ENCODE measurements around the gene FETUB. TPM values are rescaled to one million over a fixed set of nuclear protein-coding genes. Genes with fewer than 3 reads are reported as not detected.

The FETUB gene
- total and polyA plus RNA-seq, 2 of the 8 experiments (the other 6 are each of a cell fraction or from before 2014, with no cell fraction given), result 0.15 TPM; not detected in 1

- Histone ChIP-seq H3K36me3 (ENCODE audit: control insufficient read depth in 2 of 4, insufficient read depth in 4 of 4, low read length in 3 of 4) (no peaks in the 10 kb centered on the region), H3K4ac (replicated peaks; ENCODE audit: insufficient read length, low read depth, low read length) (no peak overlapping the region), H3K56ac (replicated peaks; ENCODE audit: insufficient read length, low read depth, low read length) (no peak overlapping the region), H4K20me1 (replicated peaks in 1 of 2; ENCODE audit: control insufficient read depth in 1 of 2, insufficient read depth in 2 of 2, low read length in 2 of 2) (no peaks in the 10 kb centered on the region), H3K9ac (replicated peaks in 1 of 4; ENCODE audit: extremely low read depth in 1 of 4, low read depth in 3 of 4, low read length in 3 of 4) (no peak overlapping the region), H3K9me3 (ENCODE audit: insufficient read depth in 2 of 2, low read depth in 1 of 2, low read length in 1 of 2) (no peaks in the 10 kb centered on the region), H2BK20ac (ENCODE audit: low read length) (no peak overlapping the region), H3K79me2 (ENCODE audit: control insufficient read depth in 1 of 2, insufficient read depth in 2 of 2, low read length in 2 of 2) (no peaks in the 10 kb centered on the region), H2BK5ac (ENCODE audit: low read depth, low read length) (no peak overlapping the region), H3K23me2 (ENCODE audit: low read depth, low read length) (no peaks in the 10 kb centered on the region), H3K4me2 (ENCODE audit: insufficient read depth in 1 of 2, low read depth in 2 of 2, low read length in 2 of 2) (no peak overlapping the region), H2AK5ac (ENCODE audit: low read depth, low read length) (no peak overlapping the region), H2AFZ (ENCODE audit: low read length) (no peak overlapping the region), H3K79me1 (ENCODE audit: low read depth, low read length) (no peaks in the 10 kb centered on the region), H4K91ac (replicated peaks; ENCODE audit: insufficient read length, low read length) (no peak overlapping the region), H2BK15ac (ENCODE audit: low read length) (no peak overlapping the region), H3K4me3 (ENCODE audit: extremely low read depth in 1 of 4, insufficient read depth in 2 of 4, low read depth in 3 of 4, low read length in 4 of 4) (no peak overlapping the region), H3K4me1 (replicated peaks in 1 of 4; ENCODE audit: control insufficient read depth in 3 of 4, insufficient read depth in 4 of 4, low read length in 3 of 4) (peaks cover 5 to 12% (median 8%) of the 10 kb centered on the region in 4 experiments; a peak in 5 of 7 replicates), H2BK12ac (ENCODE audit: low read depth, low read length) (no peak overlapping the region), H3K18ac (ENCODE audit: extremely low read depth, low read length) (no peak overlapping the region), H4K5ac (ENCODE audit: insufficient read length, low read depth, low read length) (no peak overlapping the region), H3K23ac (ENCODE audit: insufficient read length) (no peak overlapping the region), H2BK120ac (replicated peaks; ENCODE audit: low read depth, low read length) (no peak overlapping the region), H3K14ac (ENCODE audit: insufficient read length) (no peak overlapping the region), H3K27me3 (replicated peaks in 1 of 4; ENCODE audit: control insufficient read depth in 3 of 4, extremely low read depth in 1 of 4, insufficient read depth in 3 of 4, low read length in 3 of 4) (no peaks in the 10 kb centered on the region; a peak in 1 of 7 replicates), H4K8ac (ENCODE audit: extremely low read depth, insufficient read depth, low read length) (no peak overlapping the region), H3K27ac (ENCODE audit: low read depth, low read length) (no peak overlapping the region)
- no peak for FAIRE-seq
- TF ChIP-seq SAP30 (IDR thresholded peaks at IDR 0.05; ENCODE audit: insufficient read depth, insufficient replicate concordance, low read length), result no peak
- TF ChIP-seq CHD1 (IDR thresholded peaks at IDR 0.05; ENCODE audit: low read depth, low read length), result no peak
- TF ChIP-seq KDM4A (IDR thresholded peaks at IDR 0.05; ENCODE audit: low read depth, low read length, severe bottlenecking), result no peak
- no peak for TF ChIP-seq MAX (IDR thresholded peaks at IDR 0.05)
- ChIA-PET CTCF (ENCODE audit: partially characterized antibody) (interaction anchor here (0.6 to 2.1 kb wide), 4 partner anchors 11 to 417 kb away, joined by 3 to 11 read pairs (median 5); no protein-coding TSS in a partner anchor), POLR2A (ENCODE audit: partially characterized antibody) (interaction anchor here (1.3 to 1.8 kb wide), 2 partner anchors 22 to 141 kb away, joined by 5 to 7 read pairs; partner anchors contain the start of gene EIF4A2)
- 80% methylated on average over 3 of the region's 3 CpGs; no CpG with 5 or more reads in 1 of the 2 experiments for WGBS, 2 experiments (ENCODE audit: extremely low coverage in 1 of 2, insufficient coverage in 1 of 2, insufficient read length in 1 of 2, insufficient replicate concordance in 2 of 2, low coverage in 1 of 2, low lambda C conversion rate in 2 of 2, missing lambda C conversion rate in 1 of 2)
- DNase-seq (ENCODE audit: low read depth in 1 of 2, low spot score in 2 of 2), result no peak
Observed at GRCh38 chr3:186642014-186642413, 1.8 kb downstream of the FETUB start.
